ENCODE results near the gene FAAP20.

GRCh38 chr1:2229911-2230731 is 35.5 kb upstream of the FAAP20 start:
- TF ChIP-seq EZH2phosphoT487 (conservative IDR thresholded peaks at IDR 0.05; ENCODE audit: low read length) (no peak), CTCF (IDR thresholded peaks at IDR 0.05; ENCODE audit: insufficient read depth, low read length, poor library complexity, severe bottlenecking) (no peak)
